ENCODE measurements around the gene PHF21A.
A peak's percentile ranks its signal among the peaks of the same experiment; 100 is the strongest.

Gene PHF21A

GRCh38 chr11:45964911-45965389, 156.3 kb downstream of the PHF21A start:
- H3K4me3 ChIP-seq (ENCODE audit: low read depth in 1 of 2, low read length in 1 of 2): no peak overlapping the region
- H3K36me3 ChIP-seq: peaks cover 91% of the 10 kb centered on the region
- TF ChIP-seq CTCF (IDR thresholded peaks at IDR 0.05): peak; percentile 76
- H3K27me3 ChIP-seq: no peaks in the 10 kb centered on the region
- H3K4me1 ChIP-seq (ENCODE audit: control insufficient read depth in 1 of 2, insufficient read depth in 1 of 2, low read depth in 1 of 2, low read length in 1 of 2): peaks cover 0 to 6% of the 10 kb centered on the region in 2 experiments
- no peaks in the 10 kb centered on the region for H3K9me3 ChIP-seq
- no peak overlapping the region for H3K27ac ChIP-seq

GRCh38 chr11:45961751-45962240, 159.5 kb downstream of the PHF21A start:
- Histone ChIP-seq H3K27ac (no peak overlapping the region), H3K4me1 (ENCODE audit: control insufficient read depth in 1 of 2, insufficient read depth in 1 of 2, low read depth in 1 of 2, low read length in 1 of 2) (peaks cover 0 to 8% of the 10 kb centered on the region in 2 experiments), H3K9me3 (no peaks in the 10 kb centered on the region), H3K36me3 (peaks cover 60% of the 10 kb centered on the region), H3K27me3 (no peaks in the 10 kb centered on the region), H3K4me3 (ENCODE audit: low read depth in 1 of 2, low read length in 1 of 2) (no peak overlapping the region)
- TF ChIP-seq CTCF (IDR thresholded peaks at IDR 0.05): no peak

- Histone ChIP-seq H3K36me3 (peaks cover 49% of the 10 kb centered on the region), H3K27me3 (no peaks in the 10 kb centered on the region), H3K27ac (no peak overlapping the region), H3K4me1 (ENCODE audit: control insufficient read depth in 1 of 2, insufficient read depth in 1 of 2, low read depth in 1 of 2, low read length in 1 of 2) (peaks cover 0 to 8% of the 10 kb centered on the region in 2 experiments), H3K9me3 (no peaks in the 10 kb centered on the region), H3K4me3 (ENCODE audit: low read depth in 1 of 2, low read length in 1 of 2) (no peak overlapping the region)
- no peak for TF ChIP-seq CTCF (IDR thresholded peaks at IDR 0.05)
Measured at GRCh38 chr11:45960387-45961095, 160.7 kb downstream of the PHF21A start.

GRCh38 chr11:45959851-45960250, 161.4 kb downstream of the PHF21A start:
- H3K9me3 ChIP-seq: no peaks in the 10 kb centered on the region
- H3K27ac ChIP-seq: no peak overlapping the region
- no peak for TF ChIP-seq CTCF (IDR thresholded peaks at IDR 0.05)
- peaks cover 0 to 8% of the 10 kb centered on the region in 2 experiments for H3K4me1 ChIP-seq (ENCODE audit: control insufficient read depth in 1 of 2, insufficient read depth in 1 of 2, low read depth in 1 of 2, low read length in 1 of 2)
- H3K36me3 ChIP-seq: peaks cover 49% of the 10 kb centered on the region
- no peaks in the 10 kb centered on the region for H3K27me3 ChIP-seq
- no peak overlapping the region for H3K4me3 ChIP-seq (ENCODE audit: low read depth in 1 of 2, low read length in 1 of 2)

GRCh38 chr11:45949992-45950407, 171.3 kb downstream of the PHF21A start:
- H3K9me3 ChIP-seq: no peaks in the 10 kb centered on the region
- peaks cover 95% of the 10 kb centered on the region for H3K36me3 ChIP-seq
- no peak overlapping the region for H3K4me3 ChIP-seq (ENCODE audit: low read depth in 1 of 2, low read length in 1 of 2)
- H3K4me1 ChIP-seq (ENCODE audit: control insufficient read depth in 1 of 2, insufficient read depth in 1 of 2, low read depth in 1 of 2, low read length in 1 of 2): no peaks in the 10 kb centered on the region
- H3K27ac ChIP-seq: no peak overlapping the region
- no peaks in the 10 kb centered on the region for H3K27me3 ChIP-seq
- TF ChIP-seq CTCF (IDR thresholded peaks at IDR 0.05): no peak

Data from neutrophil (primary cell).